Naive thymus-derived CD4-positive, alpha-beta T cell (primary cell): Measurements from ENCODE around the gene DCAF5. TPM values are rescaled to one million over a fixed set of nuclear protein-coding genes. Genes with fewer than 3 reads are reported as not detected.
"Not testable (repeated sequence)": the region's sequence is repeated elsewhere in the genome, so short reads cannot be mapped to it uniquely, and the experiment has no call there.

ENCODE experiments used
- ATAC-seq: fragments of 150-1000 bp; cut with Tn5 transposase; 2 replicates; pipeline ENCODE4 v1.10.0; 2021; ENCODE audit warnings: mild to moderate bottlenecking, moderate library complexity
- CTCF ChIA-PET: fragments of 350-600 bp; sonication (Branson Sonifier 250); formaldehyde crosslinking; loops from one replicate; lab custom pipeline; 2021; ENCODE audit warnings: antibody characterized with exemption; lab: Charles Lee
- POLR2A ChIA-PET: fragments of 350-600 bp; sonication (Branson Sonifier 250); formaldehyde crosslinking; loops from one replicate; lab custom pipeline; 2021; ENCODE audit warnings: antibody characterized with exemption, inconsistent platforms; lab: Charles Lee
- DNase-seq, 9 donors: peaks; one replicate each; pipeline versions ENCODE4 v3.0.0 to v3.0.0-alpha.2; 2020 to 2022; ENCODE audit warnings: mixed read lengths in 1 of 9
- H3K27ac ChIP-seq: one replicate; pipeline ENCODE4 v1.7.0; 2013; ENCODE audit warnings: mild to moderate bottlenecking, low read depth, low read length, moderate library complexity
- H3K27me3 ChIP-seq, 2 donors: one replicate each; pipeline ENCODE4 v1.7.0; 2013; ENCODE audit warnings: low read length in 2 of 2, mild to moderate bottlenecking in 2 of 2, moderate library complexity in 2 of 2; ENCODE audit not compliant: control insufficient read depth in 2 of 2, insufficient read depth in 2 of 2
- H3K36me3 ChIP-seq, 3 experiments: 1 replicate in 2 of 3; 2 replicates in 1 of 3; pipeline ENCODE4 v1.7.0; 2013; ENCODE audit warnings: low read length in 3 of 3, mild to moderate bottlenecking in 3 of 3, moderate library complexity in 1 of 3; ENCODE audit not compliant: insufficient read depth in 3 of 3, control insufficient read depth in 2 of 3
- H3K4me1 ChIP-seq, 2 donors: one replicate each; pipeline ENCODE4 v1.7.0; 2013; ENCODE audit warnings: low read length in 2 of 2, mild to moderate bottlenecking in 2 of 2, moderate library complexity in 1 of 2; ENCODE audit not compliant: control insufficient read depth in 2 of 2, insufficient read depth in 2 of 2
- H3K4me3 ChIP-seq: 2 replicates; pipeline ENCODE4 v1.7.0; 2013; ENCODE audit warnings: mild to moderate bottlenecking, low read length
- H3K9me3 ChIP-seq, 3 experiments: 1 replicate in 2 of 3; 2 replicates in 1 of 3; pipeline ENCODE4 v1.7.0; 2013; ENCODE audit warnings: low read length in 3 of 3; ENCODE audit not compliant: control insufficient read depth in 2 of 3
- H3K27ac Mint-ChIP-seq, 9 donors: one replicate each; pipeline ENCODE4 v1.8.0; 2020 to 2022; ENCODE audit warnings: mixed read lengths in 9 of 9, mild to moderate bottlenecking in 8 of 9, moderate library complexity in 5 of 9, inconsistent platforms in 2 of 9
- H3K27me3 Mint-ChIP-seq, 5 donors: one replicate each; pipeline ENCODE4 v1.8.0; 2021 to 2022; ENCODE audit warnings: mixed read lengths in 5 of 5, mild to moderate bottlenecking in 1 of 5
- H3K36me3 Mint-ChIP-seq, 5 donors: one replicate each; pipeline ENCODE4 v1.8.0; 2020 to 2022; ENCODE audit warnings: mixed read lengths in 5 of 5, mild to moderate bottlenecking in 3 of 5, inconsistent platforms in 1 of 5
- H3K4me1 Mint-ChIP-seq, 7 donors: one replicate each; pipeline ENCODE4 v1.8.0; 2020 to 2022; ENCODE audit warnings: mixed read lengths in 7 of 7, mild to moderate bottlenecking in 3 of 7, inconsistent platforms in 1 of 7
- H3K4me3 Mint-ChIP-seq, 10 donors: one replicate each; pipeline ENCODE4 v1.8.0; 2020 to 2022; ENCODE audit warnings: mild to moderate bottlenecking in 10 of 10, mixed read lengths in 10 of 10, moderate library complexity in 6 of 10, inconsistent platforms in 2 of 10
- H3K9me3 Mint-ChIP-seq, 11 donors: one replicate each; pipeline ENCODE4 v1.8.0; 2020 to 2022; ENCODE audit warnings: mixed read lengths in 11 of 11, mild to moderate bottlenecking in 4 of 11, inconsistent platforms in 1 of 11, moderate library complexity in 1 of 11
- intact Hi-C, 2 donors: fragments of 100-400 bp; cut with micrococcal nuclease; formaldehyde crosslinking; loops; one replicate each; pipeline ENCODE4 v1.15.1; 2023
- polyA plus RNA-seq, 2 donors: library from polyadenylated mRNA; unstranded; fragments of 300-500 nt; fragmentation: Illumina TruSeq; gene quantifications; one replicate each; pipeline ENCODE4 v1.2.3, GENCODE V29; 2021
- total RNA-seq, 6 experiments: library from RNA in 5 of 6; stranded (reverse) in 5 of 6; gene quantifications; 1 replicate in 5 of 6; 2 replicates in 1 of 6; pipeline ENCODE4 v1.2.3 and lab custom pipeline; 2021 to 2026

DCAF5 gene
- total and polyA plus RNA-seq, 7 experiments from 2014 or later = 43.0 to 89.2 (median 70.4) TPM

- Histone ChIP-seq H3K4me1 (no peaks in the 10 kb centered on the region), H3K27ac (no peak overlapping the region), H3K4me3 (no peak overlapping the region), H3K9me3 (no peaks in the 10 kb centered on the region), H3K36me3 (no peaks in the 10 kb centered on the region), H3K27me3 (no peaks in the 10 kb centered on the region)
- CTCF ChIA-PET = interaction anchor here (2.0 kb wide), 2 partner anchors 53 to 123 kb away, joined by 4 to 12 read pairs; no protein-coding TSS in a partner anchor
- ATAC-seq (no peak), DNase-seq (no peak)
- H3K36me3 Mint-ChIP-seq = peaks cover 0 to 3% (median 0%) of the 10 kb centered on the region in 5 donors
- peak overlapping the region in 2 of 9 donors; percentile 6 to 12 for H3K27ac Mint-ChIP-seq
- H3K4me3 Mint-ChIP-seq = no peak overlapping the region
- peaks cover 16 to 35% (median 26%) of the 10 kb centered on the region in 5 donors for H3K27me3 Mint-ChIP-seq
- H3K9me3 Mint-ChIP-seq = peaks cover 0 to 2% (median 0%) of the 10 kb centered on the region in 11 donors
- intact Hi-C loops = no loop called here
- H3K4me1 Mint-ChIP-seq = peaks cover 0 to 2% (median 0%) of the 10 kb centered on the region in 7 donors
- POLR2A ChIA-PET = interaction anchor here (1.1 kb wide), 1 partner anchor 33 kb away, joined by 3 read pairs; no protein-coding TSS in a partner anchor
Measured at GRCh38 chr14:69034612-69035262, 118.2 kb downstream of the DCAF5 start.

DNA sequence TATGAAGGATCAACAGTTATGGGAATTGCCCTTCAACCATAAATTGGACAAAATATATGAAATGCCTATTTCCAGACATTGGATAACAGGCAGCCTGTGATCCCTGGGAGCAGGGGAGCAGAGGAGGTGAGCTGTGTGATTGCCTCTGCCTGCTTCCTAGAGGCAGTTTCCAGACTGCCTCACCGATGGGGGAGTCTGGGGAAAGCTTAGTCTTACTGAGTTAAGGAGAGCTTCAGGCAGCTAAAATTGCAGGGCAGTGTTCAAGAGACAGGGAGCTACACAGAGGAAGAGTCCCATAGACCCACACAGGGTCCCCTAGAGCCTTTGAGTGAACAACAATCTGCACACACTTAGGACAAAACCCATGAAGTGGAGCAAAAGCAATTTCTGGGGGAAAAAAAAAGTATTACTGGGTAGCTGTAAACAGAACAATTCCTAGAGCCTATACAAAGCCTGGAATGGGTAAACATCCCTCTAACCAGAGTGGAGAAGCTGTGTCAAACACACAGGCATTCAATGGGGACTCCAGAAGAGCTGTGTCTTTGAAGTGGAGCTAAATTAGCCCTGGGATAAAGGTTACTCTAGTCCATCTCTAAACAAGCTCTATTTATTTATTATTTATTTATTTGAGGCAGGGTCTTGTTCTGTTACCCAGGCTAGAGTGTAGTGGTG, 125.5 kb downstream of the DCAF5 start:
- Mint-ChIP-seq H3K36me3 (peaks cover 0 to 3% (median 0%) of the 10 kb centered on the region in 5 donors), H3K9me3 (no peaks in the 10 kb centered on the region), H3K27ac (peak overlapping the region in 1 of 9 donors; percentile 46), H3K27me3 (peaks cover 0 to 26% (median 0%) of the 10 kb centered on the region in 5 donors), H3K4me3 (no peak overlapping the region), H3K4me1 (peaks cover 0 to 4% (median 0%) of the 10 kb centered on the region in 7 donors)
- intact Hi-C loops = no loop called here
- Histone ChIP-seq H3K27ac (no peak overlapping the region), H3K4me1 (no peaks in the 10 kb centered on the region), H3K9me3 (no peaks in the 10 kb centered on the region), H3K27me3 (no peaks in the 10 kb centered on the region), H3K36me3 (no peaks in the 10 kb centered on the region), H3K4me3 (no peak overlapping the region)
- ChIA-PET POLR2A (no interaction called here), CTCF (no interaction called here)
- DNase-seq = no peak
- ATAC-seq = no peak

DNA sequence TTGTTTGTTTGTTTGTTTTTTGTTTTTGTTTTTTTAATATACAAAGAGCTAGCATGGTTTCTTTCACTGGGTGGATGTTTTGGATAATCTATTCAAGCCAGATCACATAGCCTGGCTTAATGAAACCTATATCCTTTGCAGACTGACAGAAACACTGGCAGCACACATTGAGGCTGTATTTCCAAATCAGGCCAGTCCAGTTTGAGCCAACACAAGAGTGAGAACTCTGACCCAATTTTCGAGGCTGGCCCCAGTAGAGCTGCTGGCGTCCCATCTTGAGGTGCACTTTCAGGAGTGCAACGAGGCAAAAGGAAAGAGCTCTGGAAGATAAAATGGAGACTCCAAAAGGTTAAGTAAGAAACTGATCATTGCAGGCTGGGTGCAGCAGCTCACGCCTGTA, 129.9 kb downstream of the DCAF5 start:
- POLR2A ChIA-PET = interaction anchor here (1.0 kb wide), 1 partner anchor 51 kb away, joined by 3 read pairs; no protein-coding TSS in a partner anchor
- CTCF ChIA-PET = no interaction called here
- Histone ChIP-seq H3K27me3 (no peaks in the 10 kb centered on the region), H3K9me3 (no peaks in the 10 kb centered on the region), H3K4me3 (no peak overlapping the region), H3K36me3 (no peaks in the 10 kb centered on the region), H3K4me1 (no peaks in the 10 kb centered on the region), H3K27ac (no peak overlapping the region)
- no peaks in the 10 kb centered on the region for H3K36me3 Mint-ChIP-seq
- peaks cover 0 to 22% (median 0%) of the 10 kb centered on the region in 5 donors for H3K27me3 Mint-ChIP-seq
- ATAC-seq = no peak
- no peak overlapping the region for H3K4me3 Mint-ChIP-seq
- H3K27ac Mint-ChIP-seq = no peak overlapping the region
- H3K9me3 Mint-ChIP-seq = no peaks in the 10 kb centered on the region
- peaks cover 0 to 2% (median 0%) of the 10 kb centered on the region in 7 donors for H3K4me1 Mint-ChIP-seq
- intact Hi-C loops = no loop called here
- DNase-seq = no peak

DNA sequence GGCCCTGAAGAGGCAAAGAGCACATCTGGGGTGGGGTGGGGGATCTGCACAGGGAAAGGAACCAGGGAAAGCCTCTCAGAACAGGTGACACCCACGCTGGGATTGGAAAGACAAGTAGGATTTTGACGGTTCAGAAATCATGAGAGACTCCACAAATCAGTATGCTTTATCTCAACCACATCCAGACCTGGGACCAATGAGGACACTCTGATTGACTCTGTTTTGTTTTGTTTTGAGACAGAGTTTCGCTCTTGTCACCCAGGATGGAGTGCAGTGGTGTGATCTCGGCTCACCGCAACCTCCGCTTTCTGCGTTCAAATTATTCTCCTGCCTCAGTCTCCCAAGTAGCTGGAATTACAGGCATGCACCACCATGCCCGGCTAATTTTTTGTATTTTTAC, 130.8 kb downstream of the DCAF5 start:
- H3K4me1 Mint-ChIP-seq, H3K27ac ChIP-seq, H3K36me3 Mint-ChIP-seq, H3K27me3 ChIP-seq, POLR2A ChIA-PET, H3K9me3 Mint-ChIP-seq, H3K36me3 ChIP-seq, H3K4me3 ChIP-seq, H3K4me3 Mint-ChIP-seq, intact Hi-C loops, DNase-seq, CTCF ChIA-PET, ATAC-seq, H3K4me1 ChIP-seq, H3K9me3 ChIP-seq: not testable (repeated sequence)
- Mint-ChIP-seq H3K27me3 (peaks cover 0 to 17% (median 0%) of the 10 kb centered on the region in 5 donors), H3K27ac (peak overlapping the region in 1 of 9 donors; percentile 41)

DNA sequence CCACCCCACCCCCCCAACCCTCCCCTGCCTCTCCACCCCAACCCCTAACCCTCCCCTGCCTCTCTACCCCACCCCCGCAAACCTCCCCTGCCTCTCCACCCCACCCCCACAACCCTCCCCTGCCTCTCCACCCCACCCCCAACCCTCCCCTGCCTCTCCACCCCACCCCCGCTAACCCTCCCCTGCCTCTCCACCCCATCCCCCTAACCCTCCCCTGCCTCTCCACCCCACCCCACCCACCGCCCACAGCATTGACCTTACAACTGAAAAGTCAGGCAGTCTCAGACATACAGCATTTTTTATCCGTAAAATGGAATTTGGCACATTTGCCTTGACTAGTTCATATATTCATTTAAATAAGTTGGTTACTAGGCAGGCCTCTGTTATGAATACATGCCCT, 135.2 kb downstream of the DCAF5 start:
- H3K4me1 Mint-ChIP-seq = peaks cover 0 to 7% (median 0%) of the 10 kb centered on the region in 7 donors
- no peak overlapping the region for H3K27ac Mint-ChIP-seq
- H3K27me3 ChIP-seq = no peaks in the 10 kb centered on the region
- no peaks in the 10 kb centered on the region for H3K9me3 Mint-ChIP-seq
- no peak overlapping the region for H3K4me3 Mint-ChIP-seq
- ChIA-PET CTCF (no interaction called here), POLR2A (no interaction called here)
- H3K36me3 ChIP-seq = no peaks in the 10 kb centered on the region
- no peaks in the 10 kb centered on the region for H3K36me3 Mint-ChIP-seq
- H3K9me3 ChIP-seq = no peaks in the 10 kb centered on the region
- intact Hi-C loops = no loop called here
- no peak for DNase-seq
- ATAC-seq = no peak
- peaks cover 0 to 5% (median 0%) of the 10 kb centered on the region in 5 donors for H3K27me3 Mint-ChIP-seq
- no peak overlapping the region for H3K27ac ChIP-seq
- no peak overlapping the region for H3K4me3 ChIP-seq
- H3K4me1 ChIP-seq = no peaks in the 10 kb centered on the region

- H3K27ac Mint-ChIP-seq = peak overlapping the region in 1 of 9 donors; percentile 1
- H3K4me3 Mint-ChIP-seq = no peak overlapping the region
- CTCF ChIA-PET = no interaction called here
- no peaks in the 10 kb centered on the region for H3K9me3 ChIP-seq
- peaks cover 0 to 3% of the 10 kb centered on the region in 2 donors for H3K4me1 ChIP-seq
- no peak overlapping the region for H3K27ac ChIP-seq
- POLR2A ChIA-PET = no interaction called here
- DNase-seq (no peak), ATAC-seq (no peak)
- H3K4me3 ChIP-seq = no peak overlapping the region
- no peaks in the 10 kb centered on the region for H3K36me3 ChIP-seq
- intact Hi-C loops = no loop called here
- H3K27me3 ChIP-seq = no peaks in the 10 kb centered on the region
- H3K4me1 Mint-ChIP-seq = peaks cover 0 to 15% (median 11%) of the 10 kb centered on the region in 7 donors
- H3K9me3 Mint-ChIP-seq = no peaks in the 10 kb centered on the region
- no peaks in the 10 kb centered on the region for H3K36me3 Mint-ChIP-seq
- peaks cover 0 to 3% (median 0%) of the 10 kb centered on the region in 5 donors for H3K27me3 Mint-ChIP-seq
Measured at GRCh38 chr14:69014829-69015259, 138.1 kb downstream of the DCAF5 start.
